GM12878 (cell line): ENCODE results near the gene SNAI1. TPM values are rescaled to one million over a fixed set of nuclear protein-coding genes. Genes with fewer than 3 reads are reported as not detected.

ENCODE experiments used
- ATAC-seq: fragments of 200-7000 bp; cut with Tn5 transposase; 3 replicates; pipeline ENCODE4 v1.9.1; 2020; ENCODE audit warnings: mild to moderate bottlenecking, moderate library complexity
- BruUV-seq: library from RNA; stranded (reverse); fragments of 400-500 nt; replicated peaks from 2 replicates; lab custom pipeline; 2021; lab: Mats Ljungman, UMichigan
- CTCF ChIA-PET: fragments of 300-600 bp; sonication (Branson Sonifier 250); formaldehyde crosslinking; extraction: SDS; loops from one replicate; lab custom pipeline; 2021; ENCODE audit warnings: inconsistent platforms; lab: Yijun Ruan, JAX
- POLR2A ChIA-PET: fragments of 350-600 bp; formaldehyde crosslinking; extraction: SDS; loops from one replicate; lab custom pipeline; 2021; ENCODE audit warnings: inconsistent platforms; lab: Charles Lee
- RAD21 ChIA-PET: fragments of 300-600 bp; sonication (Branson Sonifier 250); formaldehyde crosslinking; loops from one replicate; lab custom pipeline; 2023; ENCODE audit warnings: antibody characterized with exemption; ENCODE audit not compliant: unreplicated experiment; lab: Charles Lee
- SMC1A ChIA-PET: fragments of 300-600 bp; sonication (Branson Sonifier 250); formaldehyde crosslinking; loops from one replicate; lab custom pipeline; 2023; ENCODE audit not compliant: unreplicated experiment, uncharacterized antibody; lab: Charles Lee
- DNase-seq: peaks from one replicate; pipeline ENCODE4 v3.0.0-alpha.2; 2011; ENCODE audit warnings: low read depth, low spot score
- FAIRE-seq: peaks from 3 replicates; lab custom pipeline; 2011; peaks lifted over from hg19 to GRCh38; lab: Jason Lieb, UNC
- H2AFZ ChIP-seq: 2 replicates; pipeline ENCODE4 v1.6.0; 2011; ENCODE audit warnings: low read depth, low read length, control low read depth; ENCODE audit not compliant: control insufficient read depth
- H3K27ac ChIP-seq: 2 replicates; pipeline ENCODE4 v1.5.1; 2011; ENCODE audit warnings: control low read depth; ENCODE audit not compliant: control insufficient read depth, insufficient read depth
- H3K27me3 ChIP-seq, 2 experiments: replicated peaks in 1 of 2; 2 replicates each; pipeline versions ENCODE4 v1.6.0 to v1.6.1; 2011; ENCODE audit warnings: low read length in 1 of 2; ENCODE audit not compliant: control insufficient read depth in 2 of 2, insufficient read depth in 2 of 2
- H3K36me3 ChIP-seq, 2 experiments: 2 replicates each; pipeline ENCODE4 v1.5.1; 2011; ENCODE audit warnings: low read length in 1 of 2; ENCODE audit not compliant: control insufficient read depth in 2 of 2, insufficient read depth in 2 of 2
- H3K4me1 ChIP-seq: 2 replicates; pipeline ENCODE4 v1.6.1; 2011; ENCODE audit warnings: mild to moderate bottlenecking, low read length, moderate library complexity, mixed read lengths; ENCODE audit not compliant: control insufficient read depth, insufficient read depth
- H3K4me2 ChIP-seq: 2 replicates; pipeline ENCODE4 v1.6.0; 2011; ENCODE audit warnings: control low read depth; ENCODE audit not compliant: control insufficient read depth, insufficient read depth
- H3K4me3 ChIP-seq: fragments of 200-600 bp; sonication (generic); 2 replicates; pipeline ENCODE4 v1.5.1; 2016
- H3K79me2 ChIP-seq: 2 replicates; pipeline ENCODE4 v1.6.0; 2011; ENCODE audit warnings: low read length; ENCODE audit not compliant: control insufficient read depth, insufficient read depth
- H3K9ac ChIP-seq: 2 replicates; pipeline ENCODE4 v1.8.0; 2011; ENCODE audit warnings: low read length, control low read depth, mixed read lengths; ENCODE audit not compliant: control insufficient read depth, insufficient read depth
- H3K9me3 ChIP-seq: replicated peaks from 3 replicates; pipeline ENCODE4 v1.5.1; 2011; ENCODE audit warnings: mild to moderate bottlenecking, low read length; ENCODE audit not compliant: control insufficient read depth, insufficient read depth
- H4K20me1 ChIP-seq: 2 replicates; pipeline ENCODE4 v1.6.0; 2011; ENCODE audit not compliant: control insufficient read depth, insufficient read depth
- CHD4 ChIP-seq: fragments of 200-600 bp; sonication (generic); IDR thresholded peaks from 2 replicates; pipeline ENCODE4 v1.6.1; 2016; ENCODE audit warnings: mild to moderate bottlenecking
- CTCF ChIP-seq, 3 experiments: IDR thresholded peaks in 2 of 3; conservative IDR thresholded peaks in 1 of 3; 2 replicates each; pipeline ENCODE4 v1.5.1; 2011; ENCODE audit warnings: low read depth in 3 of 3, low read length in 3 of 3, mild to moderate bottlenecking in 3 of 3, control low read depth in 2 of 3, moderate library complexity in 2 of 3, inconsistent platforms in 1 of 3, mixed read lengths in 1 of 3; ENCODE audit not compliant: control insufficient read depth in 2 of 3, insufficient read depth in 1 of 3; ENCODE audit errors: extremely low read depth in 1 of 3
- HCFC1 ChIP-seq: fragments of 150-350 bp; IDR thresholded peaks from 2 replicates; pipeline ENCODE4 v1.6.1; 2014; ENCODE audit warnings: low read length
- JUNB ChIP-seq: IDR thresholded peaks from 2 replicates; pipeline ENCODE4 v1.6.1; 2016; ENCODE audit warnings: antibody characterized with exemption, mild to moderate bottlenecking
- JUND ChIP-seq: IDR thresholded peaks from 2 replicates; pipeline ENCODE4 v1.6.1; 2012; ENCODE audit warnings: low read depth, mild to moderate bottlenecking, low read length, improper control_type of control experiment, moderate library complexity
- NFYA ChIP-seq: IDR thresholded peaks from 2 replicates; pipeline ENCODE4 v1.6.1; 2011; ENCODE audit warnings: low read depth, mild to moderate bottlenecking, low read length, improper control_type of control experiment, borderline replicate concordance
- NR2C1 ChIP-seq: fragments of 450-650 bp; IDR thresholded peaks from 2 replicates; pipeline ENCODE4 v1.6.1; 2017; ENCODE audit warnings: antibody characterized with exemption, mild to moderate bottlenecking, moderate library complexity
- NR2F1 ChIP-seq: fragments of 450-650 bp; conservative IDR thresholded peaks from 2 replicates; pipeline ENCODE4 v1.6.1; 2017; ENCODE audit warnings: mild to moderate bottlenecking
- NRF1 ChIP-seq: conservative IDR thresholded peaks from 2 replicates; pipeline ENCODE4 v1.6.1; 2011; ENCODE audit warnings: mild to moderate bottlenecking, low read depth, low read length, improper control_type of control experiment
- PKNOX1 ChIP-seq: fragments of 450-650 bp; IDR thresholded peaks from 2 replicates; pipeline ENCODE4 v1.6.1; 2016; ENCODE audit warnings: mild to moderate bottlenecking
- RCOR1 ChIP-seq: conservative IDR thresholded peaks from 2 replicates; pipeline ENCODE4 v1.6.1; 2012; ENCODE audit warnings: low read depth, low read length, improper control_type of control experiment
- SMAD1 ChIP-seq: fragments of 450-650 bp; IDR thresholded peaks from 2 replicates; pipeline ENCODE4 v1.6.1; 2018; ENCODE audit warnings: mild to moderate bottlenecking, low read depth; ENCODE audit not compliant: partially characterized antibody
- SMC3 ChIP-seq: IDR thresholded peaks from 2 replicates; pipeline ENCODE4 v1.6.1; 2011; ENCODE audit warnings: low read length, improper control_type of control experiment, borderline replicate concordance
- TCF7 ChIP-seq: IDR thresholded peaks from 2 replicates; pipeline ENCODE4 v1.6.1; 2014; ENCODE audit warnings: antibody characterized with exemption, borderline replicate concordance
- YY1 ChIP-seq: IDR thresholded peaks from 2 replicates; pipeline ENCODE4 v1.6.1; 2011; ENCODE audit warnings: low read depth, mild to moderate bottlenecking, low read length
- WGBS: methylation state at CpG from one replicate; pipeline ENCODE4 v1.1.6; 2016; ENCODE audit warnings: low lambda C conversion rate; ENCODE audit not compliant: insufficient replicate concordance, insufficient coverage; ENCODE audit errors: missing lambda C conversion rate; 5-methylcytosine and 5-hydroxymethylcytosine counted together
- in situ Hi-C: fragments of 300-500 bp; cut with MboI; formaldehyde crosslinking; loops from 9 replicates; pipeline ENCODE4 v1.14.3; 2018; ENCODE audit warnings: mixed read lengths
- intact Hi-C: fragments of 100-400 bp; cut with micrococcal nuclease; formaldehyde crosslinking; loops from one replicate; pipeline ENCODE4 v1.14.2; 2022; ENCODE audit not compliant: unreplicated experiment
- polyA plus RNA-seq, 11 experiments: library from polyadenylated mRNA; depleted of rRNA in 4 of 11; unstranded in 6 of 11; stranded (reverse) in 5 of 11; fragments of >200 nt; fragmentation: Nextera tagmentation in 4 of 11; fragmentation: Illumina TruSeq in 1 of 11; extraction: Ambion mirVana in 4 of 11; extraction: Trizol in 1 of 11; gene quantifications; 1 replicate in 1 of 11; 2 replicates in 10 of 11; pipeline versions ENCODE4 v1.2.1 to v1.2.3, GENCODE V29; 2011 to 2016; ENCODE audit warnings: inconsistent platforms in 2 of 11, missing spikeins in 2 of 11, low read depth in 1 of 11
- total RNA-seq, 4 experiments: library from RNA; depleted of rRNA in 3 of 4; stranded (reverse); fragments of >200 nt in 3 of 4; fragmentation: Illumina TruSeq in 1 of 4; extraction: Trizol in 1 of 4; gene quantifications; 2 replicates each; pipeline versions ENCODE4 v1.2.1 to v1.2.3, GENCODE V29; 2013 to 2021

Gene SNAI1
- total and polyA plus RNA-seq, 10 of the 15 experiments (the other 5 are each of a cell fraction or from before 2014, with no cell fraction given) = 0.11 to 0.79 (median 0.24) TPM; not detected in 2

GRCh38 chr20:49964964-49965780 lies 17.6 kb upstream of the SNAI1 start:
- no peak overlapping the region for H2AFZ ChIP-seq
- H3K27ac ChIP-seq = no peak overlapping the region
- no peak overlapping the region for H3K9ac ChIP-seq
- FAIRE-seq (no peak), ATAC-seq (peak; percentile 83), DNase-seq (no peak)
- H3K4me1 ChIP-seq = no peaks in the 10 kb centered on the region
- no peak for TF ChIP-seq NFYA
- TF ChIP-seq CTCF (IDR thresholded peaks at IDR 0.05 in 2 of 3, conservative IDR thresholded peaks at IDR 0.05 in 1 of 3; ENCODE audit: control insufficient read depth in 2 of 3, extremely low read depth in 1 of 3, insufficient read depth in 1 of 3, low read depth in 3 of 3, low read length in 3 of 3) = peak; percentile 46 to 72 (median 68)
- TF ChIP-seq NRF1 = no peak
- TF ChIP-seq JUNB = no peak
- no peak for TF ChIP-seq SMAD1
- no peak for TF ChIP-seq HCFC1
- TF ChIP-seq PKNOX1 = peak; percentile 35
- no peak for TF ChIP-seq TCF7
- no peak for TF ChIP-seq NR2F1
- no peak for TF ChIP-seq SMC3
- no peak for TF ChIP-seq JUND
- 0 out of 2 replicates have a peak, but pooled peaks have one; percentile 22 for TF ChIP-seq YY1
- TF ChIP-seq CHD4 = no peak
- no peak for TF ChIP-seq NR2C1
- no peak for TF ChIP-seq RCOR1
- no peaks in the 10 kb centered on the region for H4K20me1 ChIP-seq
- H3K9me3 ChIP-seq = no peaks in the 10 kb centered on the region
- no TSS peak for BruUV-seq
- ChIA-PET SMC1A (interaction anchor here (0.9 to 1.5 kb wide), 3 partner anchors 11 to 106 kb away, joined by 4 read pairs; no protein-coding TSS in a partner anchor), CTCF (interaction anchor here (0.8 to 3.6 kb wide), 19 partner anchors 8 to 354 kb away, joined by 3 to 31 read pairs (median 4); partner anchors contain the start of gene RNF114), RAD21 (interaction anchor here (1.2 to 1.4 kb wide), 2 partner anchors 14 to 106 kb away, joined by 4 read pairs; no protein-coding TSS in a partner anchor), POLR2A (no interaction called here)
- no peak overlapping the region for H3K4me2 ChIP-seq
- H3K79me2 ChIP-seq = no peaks in the 10 kb centered on the region
- in situ Hi-C loops = no loop called here
- no peaks in the 10 kb centered on the region for H3K27me3 ChIP-seq
- no peak overlapping the region for H3K4me3 ChIP-seq
- intact Hi-C loops = no loop called here
- H3K36me3 ChIP-seq = no peaks in the 10 kb centered on the region
- WGBS = 95% methylated on average over 5 of the region's 5 CpGs
